RPMI7951 (cell line): ENCODE data around the gene ELSPBP1. TPM values are rescaled to one million over a fixed set of nuclear protein-coding genes. Genes with fewer than 3 reads are reported as not detected.
"Not testable (repeated sequence)": the region's sequence is repeated elsewhere in the genome, so short reads cannot be mapped to it uniquely, and the experiment has no call there.

ENCODE experiments used
- DNase-seq: peaks from one replicate; pipeline ENCODE4 v3.0.0-alpha.2; 2012; ENCODE audit warnings: low read depth
- total RNA-seq: library from RNA; depleted of rRNA; stranded (reverse); fragments of >200 nt; shearing (Covaris generic); gene quantifications from 2 replicates; pipeline ENCODE4 v1.2.3, GENCODE V29; 2014; rRNA removed

ELSPBP1 gene
- total RNA-seq, 1 experiment from 2014 or later: not detected

DNA sequence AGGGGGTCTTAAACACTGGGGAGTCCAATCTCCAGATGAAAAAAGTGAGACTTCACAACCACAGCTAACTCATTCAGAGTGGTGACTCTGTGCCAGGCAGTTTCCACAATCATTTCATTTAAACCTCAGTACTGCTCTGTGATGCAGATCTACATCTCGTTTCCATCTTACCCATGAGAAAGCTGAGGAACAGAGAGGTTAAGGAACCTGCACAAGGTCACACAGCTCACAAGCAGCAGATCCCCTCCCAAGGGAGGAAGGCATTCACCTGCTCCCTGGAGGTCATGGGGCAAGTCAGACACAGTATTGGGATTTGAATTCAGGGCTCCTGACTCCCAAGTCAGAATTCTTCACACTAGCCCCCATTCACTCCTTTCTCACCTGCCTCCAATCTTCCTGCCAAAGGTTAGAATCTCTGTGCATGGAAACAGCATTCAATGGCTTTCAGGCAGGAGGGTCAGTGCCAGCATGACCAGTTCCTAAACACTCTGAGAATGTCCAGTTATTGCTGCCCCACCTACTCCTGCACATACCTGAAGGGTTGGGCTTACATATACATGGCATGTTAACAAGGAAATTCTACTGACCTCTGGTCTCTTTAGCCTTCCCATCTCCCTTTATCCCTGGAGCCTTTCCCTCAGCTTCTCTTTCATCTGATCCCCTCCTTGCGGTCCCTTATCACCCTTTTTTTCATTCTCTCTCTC, 47.6 kb downstream of the ELSPBP1 start:
- DNase-seq: no peak

GRCh38 chr19:48043675-48044258, 49.3 kb downstream of the ELSPBP1 start, which contains the start of gene CABP5:
TSS of gene CABP5 (minus strand) at chr19:48044079. CDS start at chr19:48043922, 157 bp downstream.
- no peak for DNase-seq

DNA sequence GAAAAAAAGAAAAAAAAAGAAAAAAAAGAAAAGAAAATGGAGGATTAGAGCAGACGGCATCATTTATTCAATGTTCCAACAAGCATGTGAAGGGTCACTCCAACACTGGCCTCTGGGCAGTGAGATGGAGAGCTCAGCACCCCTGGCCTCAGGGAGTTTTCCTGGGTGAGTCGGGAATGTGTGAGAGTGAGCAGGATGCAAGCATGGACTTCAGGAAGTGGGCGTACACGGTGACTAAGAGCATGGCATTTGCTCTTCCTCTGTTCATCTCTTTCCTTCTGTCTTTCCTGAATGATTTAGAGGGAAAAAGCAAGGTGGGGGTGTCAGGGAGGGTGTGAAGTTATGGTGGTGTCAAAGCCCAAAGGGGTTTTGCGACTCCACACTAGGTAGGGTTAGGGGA, 50.1 kb downstream of the ELSPBP1 start:
- DNase-seq: peak; percentile 33

- no peak for DNase-seq
Observed at GRCh38 chr19:48051335-48052033, 57.1 kb downstream of the ELSPBP1 start.

GRCh38 chr19:48053076-48053475, 58.6 kb downstream of the ELSPBP1 start:
- no peak for DNase-seq

- peak; percentile 77 for DNase-seq
Observed at GRCh38 chr19:48053856-48054255, 59.4 kb downstream of the ELSPBP1 start.

DNA sequence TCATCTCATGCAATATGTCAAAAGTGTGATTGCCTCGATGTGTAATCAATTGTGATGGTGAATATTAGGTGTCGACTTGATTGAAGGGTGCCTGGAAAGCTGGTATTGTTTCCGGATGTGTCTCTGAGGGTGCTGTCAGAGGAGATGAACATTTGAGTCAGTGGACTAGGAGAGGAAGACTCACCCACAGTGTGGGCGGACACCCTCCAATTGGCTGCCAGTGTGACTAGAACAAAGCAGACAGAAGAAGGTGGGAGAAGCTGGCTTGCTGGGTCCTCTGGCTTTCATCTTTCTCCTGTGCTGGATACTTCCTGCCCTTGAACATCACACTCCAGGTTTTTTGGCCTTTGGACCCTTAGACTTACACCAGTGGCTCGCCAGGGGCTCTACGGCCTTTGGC, 64.9 kb downstream of the ELSPBP1 start:
- DNase-seq: no peak

- no peak for DNase-seq
Observed at GRCh38 chr19:48060381-48060780, 65.9 kb downstream of the ELSPBP1 start.

DNA sequence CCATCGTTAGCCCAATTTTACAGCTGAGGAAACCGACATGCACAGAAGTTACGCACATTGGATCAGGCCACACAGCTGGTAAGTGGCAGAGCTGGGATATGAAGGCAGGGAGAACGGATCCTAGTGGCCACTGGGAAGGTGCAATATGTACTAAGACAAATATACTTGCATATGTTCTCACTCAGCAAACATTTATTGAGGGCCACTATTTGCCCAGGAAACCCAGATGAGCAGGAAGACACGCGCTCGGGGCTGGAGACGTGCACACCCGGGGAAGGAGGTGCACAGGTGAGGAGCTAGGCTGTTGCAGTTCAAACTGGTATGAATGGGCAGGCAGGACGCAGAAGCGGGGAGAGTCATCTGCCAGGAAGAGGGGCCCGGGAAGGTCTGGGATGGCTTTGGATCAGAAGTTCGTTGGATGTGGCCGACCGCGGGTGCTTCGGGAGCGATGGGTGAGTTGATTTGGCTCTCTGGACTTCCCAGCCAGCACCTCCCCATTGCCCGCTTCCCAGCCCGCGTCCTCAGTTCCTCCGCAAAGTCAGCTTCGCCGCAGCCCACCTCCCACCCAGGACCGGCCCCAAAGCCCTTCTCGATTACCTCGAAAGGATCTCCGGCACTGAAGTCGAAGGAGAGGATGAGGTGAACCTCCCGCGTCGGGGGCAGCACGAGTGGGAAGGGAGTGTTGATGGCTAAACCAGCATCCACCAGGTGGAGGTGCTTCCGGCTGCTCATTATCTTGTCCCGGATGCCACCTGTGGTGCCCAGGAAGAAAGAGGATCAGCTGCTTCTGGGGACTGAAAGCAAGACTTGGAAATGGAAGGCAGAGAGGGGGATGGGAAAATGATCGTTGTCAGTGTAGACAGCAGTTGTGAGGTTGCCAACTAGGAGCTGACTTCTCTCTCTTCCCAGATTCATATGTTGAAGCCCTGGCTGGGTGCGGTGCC, 67.2 kb downstream of the ELSPBP1 start:
- no peak for DNase-seq

GRCh38 chr19:48064509-48064908, 70.1 kb downstream of the ELSPBP1 start:
- DNase-seq: peak; percentile 37

DNA sequence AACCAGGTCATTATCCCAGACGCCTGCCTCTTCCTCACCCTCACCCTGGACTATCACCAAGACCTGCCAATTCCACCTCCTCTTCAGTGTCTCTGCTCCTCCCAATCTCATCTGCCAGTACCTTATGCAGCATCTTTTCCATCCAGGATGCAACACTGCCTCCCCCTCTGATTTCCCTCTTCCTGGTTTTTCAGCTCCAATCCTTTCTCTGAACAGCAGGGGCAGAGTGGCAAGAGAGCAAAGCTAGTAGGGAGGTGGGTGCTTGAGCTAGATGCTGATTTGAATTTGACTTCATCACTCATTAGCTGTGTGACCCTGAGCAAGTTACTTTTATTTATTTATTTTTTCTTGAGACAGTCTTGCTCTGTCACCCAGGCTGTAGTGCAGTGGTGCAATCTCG, 75.0 kb downstream of the ELSPBP1 start:
- no peak for DNase-seq

DNA sequence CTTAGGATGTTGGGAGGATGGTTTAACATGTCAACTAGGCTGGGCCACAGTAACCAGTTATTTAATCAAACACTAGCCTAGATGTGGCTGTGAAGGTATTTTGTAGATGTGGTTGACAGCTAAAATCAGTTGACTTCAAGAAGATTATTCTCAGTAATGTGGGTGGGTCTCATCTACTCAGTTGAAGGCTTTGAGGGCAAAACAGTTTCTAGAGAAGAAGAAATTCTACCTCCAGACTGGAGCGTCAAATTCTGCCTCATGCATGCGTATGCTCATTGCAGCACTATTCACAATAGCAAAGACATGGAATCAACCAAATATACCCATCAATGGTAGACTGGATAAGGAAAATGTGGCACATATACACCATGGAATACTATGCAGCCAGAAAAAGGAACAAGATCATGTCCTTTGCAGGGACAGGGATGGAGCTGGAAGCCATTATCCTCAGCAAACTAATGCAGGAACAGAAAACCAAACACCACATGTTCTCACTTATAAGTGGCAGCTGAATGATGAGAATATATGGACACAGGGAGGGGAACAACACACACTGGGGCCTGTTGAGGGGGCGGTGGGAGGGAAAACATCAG, 75.8 kb downstream of the ELSPBP1 start:
- DNase-seq: not testable (repeated sequence)

Other genes starting within 250 kb of the ELSPBP1 start
- 32.8 and 39.4 TPM in 2 replicates for gene NOP53, start 249.1 kb upstream of the ELSPBP1 start, total RNA-seq
- gene SELENOW, start 215.9 kb upstream of the ELSPBP1 start, total RNA-seq: 689 and 818 TPM in 2 replicates
- not detected in 2 replicates for gene TPRX1, start 190.1 kb upstream of the ELSPBP1 start, total RNA-seq
- gene CRX, start 172.7 kb upstream of the ELSPBP1 start, total RNA-seq: not detected in 2 replicates
- not detected in 2 replicates for gene TPRX2, start 135.4 kb upstream of the ELSPBP1 start, total RNA-seq
- not detected in 2 replicates for gene SULT2A1, start 108.3 kb upstream of the ELSPBP1 start, total RNA-seq
- not detected in 2 replicates for gene BSPH1, start 2.5 kb upstream of the ELSPBP1 start, total RNA-seq
- not detected in 2 replicates for gene CABP5, start 49.4 kb downstream of the ELSPBP1 start, total RNA-seq
- gene PLA2G4C, start 116.2 kb downstream of the ELSPBP1 start, total RNA-seq: 5.9 and 6.8 TPM in 2 replicates
- gene LIG1, start 175.7 kb downstream of the ELSPBP1 start, total RNA-seq: 44.0 and 54.3 TPM in 2 replicates
- gene ZSWIM9, start 176.0 kb downstream of the ELSPBP1 start, total RNA-seq: 1.4 and 2.1 TPM in 2 replicates